Stimulated activated CD4-positive, alpha-beta T cell treated with anti-CD3 and anti-CD28 coated beads, TNF-alpha, amount 100 ng/mL, for 4 hours (primary cell): Measurements from ENCODE around the gene MTF1.

Source experiments
- DNase-seq, 3 experiments: peaks; one replicate each; pipeline ENCODE4 v3.0.0-alpha.2; 2020; ENCODE audit warnings: low read depth in 3 of 3

The MTF1 gene

DNA sequence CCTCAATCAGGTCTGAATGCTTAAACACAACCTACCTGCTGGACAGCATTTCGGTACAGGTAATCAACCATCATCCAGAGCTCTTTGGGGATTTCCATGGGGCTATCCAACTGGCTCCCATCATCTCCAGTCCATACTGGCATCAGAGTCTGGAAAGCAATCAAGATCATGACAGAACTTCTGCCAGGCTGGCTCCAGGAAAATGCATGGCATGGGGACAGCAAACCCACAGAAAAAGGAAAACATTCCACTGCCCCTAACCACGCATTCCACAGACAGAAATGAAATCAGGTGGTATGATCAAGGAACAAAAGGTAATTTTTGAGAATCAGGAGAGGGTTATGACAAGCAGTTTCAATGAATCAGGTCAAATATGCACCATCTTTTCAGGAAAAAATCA, 9.1 kb upstream of the MTF1 start:
- DNase-seq = no peak

DNA sequence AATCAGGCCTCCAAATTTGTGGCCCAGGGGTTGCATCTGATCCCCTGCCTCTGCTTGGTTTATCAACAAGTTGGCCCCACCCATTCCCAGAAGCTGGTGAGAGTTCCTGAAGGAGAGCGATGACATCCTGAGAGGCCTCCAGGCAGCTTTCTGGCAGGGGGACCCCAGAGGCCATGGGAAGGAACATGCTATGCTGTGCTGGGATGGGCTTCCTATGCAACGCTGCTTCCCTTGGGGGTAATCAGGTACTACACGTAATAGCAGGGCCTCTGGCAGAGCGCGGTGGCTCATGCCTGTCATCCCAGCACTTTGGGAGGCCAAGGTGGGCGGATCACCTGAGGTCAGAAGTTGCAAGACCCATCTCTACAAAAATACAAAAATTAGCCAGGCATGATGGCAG, 8.4 kb upstream of the MTF1 start:
- no peak for DNase-seq

DNA sequence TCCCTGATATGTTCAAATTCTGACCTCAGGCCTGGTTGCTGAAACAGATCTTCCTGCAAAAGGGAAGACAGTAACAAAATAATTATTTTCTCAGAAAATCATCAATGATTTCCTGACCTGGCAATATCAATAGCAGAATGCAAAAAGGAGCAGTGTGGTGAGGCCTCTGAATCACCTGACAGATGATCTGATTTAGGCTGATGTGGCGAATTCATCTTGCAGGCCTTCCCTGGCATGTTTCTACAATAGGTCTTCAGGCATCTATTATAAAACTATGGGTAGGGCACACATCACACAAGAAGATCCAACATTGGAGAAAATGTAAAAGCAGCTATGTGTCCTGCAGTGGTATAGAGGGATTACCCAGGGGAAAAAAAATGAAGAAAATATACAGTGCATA, 7.1 kb upstream of the MTF1 start:
- DNase-seq = no peak

DNA sequence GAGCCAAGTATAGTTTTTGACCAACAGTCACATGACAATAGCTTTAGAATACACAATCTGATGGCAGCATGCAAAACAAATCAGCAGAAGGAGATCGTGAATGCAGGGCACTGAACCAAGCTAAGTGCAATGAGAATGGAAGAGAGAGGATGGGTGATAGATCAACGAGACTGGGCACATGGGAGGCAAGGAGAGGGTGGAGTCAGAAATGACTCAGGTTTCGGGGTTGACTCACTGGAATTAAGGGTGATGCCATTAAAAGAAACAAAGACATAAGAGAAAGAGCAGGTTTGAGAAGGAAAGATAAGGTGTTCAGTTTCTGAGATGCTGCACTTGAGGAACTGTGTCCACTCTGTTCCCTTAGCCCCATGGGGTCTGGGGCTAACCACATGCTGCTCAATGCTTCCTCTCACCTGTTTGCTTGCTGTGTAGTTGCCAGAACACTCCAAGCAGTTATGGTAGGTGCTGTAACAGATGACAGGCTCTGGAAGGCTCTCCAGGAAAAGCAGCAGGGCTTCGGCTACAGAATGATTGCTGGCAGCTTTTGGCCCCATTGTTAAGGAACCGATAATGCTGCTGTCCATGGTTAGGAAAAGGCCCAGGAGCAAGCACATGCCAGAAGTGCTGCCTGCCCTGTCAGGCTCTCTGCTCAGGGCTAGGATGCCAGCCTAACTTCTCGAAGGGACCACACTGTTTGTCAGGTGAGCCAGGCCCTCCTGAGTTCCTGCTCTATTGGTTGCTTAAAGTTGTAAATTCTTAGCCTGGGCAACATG, 6.1 kb upstream of the MTF1 start:
- DNase-seq = no peak

DNA sequence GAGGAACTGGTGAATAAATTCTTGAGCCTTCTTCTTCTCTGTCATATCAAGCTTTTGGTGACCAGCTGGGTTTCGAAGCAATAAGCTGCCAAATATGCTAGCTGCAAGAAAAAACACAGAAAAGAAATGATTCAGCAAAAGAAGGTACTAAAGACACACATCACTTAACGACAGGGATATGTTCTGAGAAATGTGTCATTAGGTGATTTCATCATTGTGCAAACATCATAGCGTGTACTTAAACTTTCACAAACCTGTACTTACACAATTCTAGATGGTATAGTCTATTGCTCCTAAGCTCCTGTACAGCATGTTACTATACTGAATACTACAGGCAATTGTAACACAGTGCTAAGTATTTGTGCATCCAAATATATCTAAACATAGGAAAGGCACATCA, 2.9 kb upstream of the MTF1 start:
- DNase-seq = no peak

DNA sequence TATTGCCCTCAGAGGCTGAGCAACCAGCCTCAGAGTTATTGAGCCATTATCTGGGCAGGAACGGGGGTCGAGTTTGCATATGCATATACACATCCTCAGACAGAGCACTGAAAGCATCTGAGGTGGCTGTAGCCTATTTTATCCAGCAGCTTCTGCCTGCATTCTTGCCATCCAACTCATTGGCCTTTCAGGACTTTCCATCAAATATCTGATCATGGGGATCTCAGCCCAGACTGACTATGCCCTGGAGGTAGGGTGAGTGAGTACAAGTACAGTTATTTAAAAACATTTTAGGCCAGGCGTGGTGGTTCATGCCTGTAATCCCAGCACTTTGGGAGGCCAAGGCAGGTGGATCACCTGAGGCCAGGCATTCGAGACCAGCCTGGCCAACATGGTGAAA, 1.8 kb upstream of the MTF1 start:
- no peak for DNase-seq

DNA sequence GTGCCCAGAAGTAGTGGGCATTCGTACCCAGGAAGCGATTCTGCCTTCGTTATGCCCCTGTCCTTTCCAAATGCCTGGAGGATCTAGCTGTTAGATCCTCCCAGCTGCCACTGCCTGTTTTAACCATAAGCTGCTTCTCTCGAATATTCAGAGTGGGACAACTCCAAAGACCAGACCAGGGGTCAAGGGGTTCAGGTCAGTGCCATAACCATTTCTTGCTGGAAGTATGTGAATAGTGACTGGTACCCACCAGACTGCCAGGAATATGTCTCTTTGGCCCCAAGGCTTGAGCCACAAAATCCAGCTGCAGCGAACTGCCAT, 914 bp upstream of the MTF1 start:
- DNase-seq = no peak

DNA sequence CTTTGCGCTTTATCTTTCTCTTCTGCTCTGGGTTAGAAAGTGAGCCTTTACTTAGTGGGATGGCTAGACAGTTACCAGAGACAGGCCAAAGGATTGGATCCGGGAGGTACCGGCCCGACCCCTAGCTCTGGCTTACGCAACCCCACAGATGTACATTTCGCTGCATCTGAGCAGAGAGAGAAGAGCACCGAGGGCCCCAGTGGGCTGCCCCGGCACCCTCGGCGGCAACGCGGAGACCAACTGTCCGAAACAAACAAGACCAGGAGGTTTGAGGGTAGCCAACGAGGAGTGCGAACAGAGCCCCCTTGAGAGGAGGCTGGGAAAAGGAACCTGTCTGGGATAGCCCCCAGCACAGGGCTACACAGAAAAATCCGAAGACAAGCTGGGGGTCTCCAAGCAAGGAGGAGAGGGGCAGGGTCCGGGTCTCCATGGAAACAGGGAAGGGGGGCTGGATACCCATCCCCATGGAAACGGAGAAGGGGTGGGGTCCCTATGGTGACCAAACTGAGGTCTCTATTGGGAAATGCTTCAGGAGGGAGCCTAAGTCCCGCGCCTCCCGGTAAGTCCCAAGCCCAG, 373 bp downstream of the MTF1 start:
- no peak for DNase-seq

DNA sequence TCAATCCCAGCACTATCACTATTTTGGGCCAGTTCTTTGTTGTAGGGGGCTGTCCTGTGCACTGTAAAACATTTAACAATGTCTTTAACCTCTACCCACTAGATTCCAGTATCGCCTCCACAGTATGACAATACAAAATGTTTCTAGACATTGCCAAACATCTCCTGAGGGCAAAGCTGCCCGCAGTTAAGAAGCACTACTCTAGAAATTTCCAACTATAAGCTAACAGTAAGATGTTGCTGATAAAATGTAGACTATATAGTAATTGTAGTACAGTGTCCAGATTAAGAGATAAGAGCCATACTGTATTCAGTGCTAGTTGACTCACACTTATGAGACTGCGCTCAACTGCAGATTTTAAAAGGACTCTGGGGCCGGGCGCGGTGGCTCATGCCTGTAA, 5.0 kb downstream of the MTF1 start:
- DNase-seq = no peak

DNA sequence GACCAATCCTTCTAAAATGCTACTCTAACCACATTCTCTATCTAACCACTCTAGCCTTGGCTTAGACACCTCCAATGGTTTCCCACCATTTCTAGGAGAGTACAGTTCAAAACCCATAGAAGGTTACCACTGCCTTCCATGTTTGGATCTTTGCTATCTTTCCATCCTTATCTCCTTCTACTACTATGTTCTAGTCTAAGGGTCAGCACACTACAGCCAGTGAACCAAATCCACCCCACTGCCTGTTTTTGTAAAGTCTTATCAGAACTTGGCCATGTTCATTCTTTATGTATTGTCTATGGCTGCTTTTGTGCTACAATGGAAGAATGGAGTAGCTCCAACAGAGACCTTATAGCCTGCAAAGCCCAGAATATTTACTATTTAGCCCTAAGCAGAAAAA, 6.2 kb downstream of the MTF1 start:
- no peak for DNase-seq

DNA sequence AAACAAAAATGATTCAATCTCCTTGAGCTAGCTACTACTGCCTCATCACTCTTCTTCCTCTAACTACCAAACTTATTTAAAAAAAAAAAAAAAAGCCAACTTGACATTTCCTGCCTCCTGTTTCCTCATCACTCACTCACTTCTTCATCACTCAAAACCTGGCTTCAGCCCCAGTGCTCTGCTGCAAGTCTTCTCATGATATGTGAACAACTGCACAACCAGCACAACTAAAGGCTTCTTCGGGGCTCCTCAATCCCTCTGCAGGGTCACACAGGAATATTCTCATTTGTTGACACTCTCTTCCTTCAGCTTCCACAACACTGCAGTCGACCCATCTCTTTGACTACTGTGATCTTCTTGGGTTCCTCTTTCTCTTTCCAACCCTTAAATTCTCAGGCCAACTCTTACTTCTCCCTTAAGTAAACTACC, 7.6 kb downstream of the MTF1 start:
- DNase-seq = no peak

DNA sequence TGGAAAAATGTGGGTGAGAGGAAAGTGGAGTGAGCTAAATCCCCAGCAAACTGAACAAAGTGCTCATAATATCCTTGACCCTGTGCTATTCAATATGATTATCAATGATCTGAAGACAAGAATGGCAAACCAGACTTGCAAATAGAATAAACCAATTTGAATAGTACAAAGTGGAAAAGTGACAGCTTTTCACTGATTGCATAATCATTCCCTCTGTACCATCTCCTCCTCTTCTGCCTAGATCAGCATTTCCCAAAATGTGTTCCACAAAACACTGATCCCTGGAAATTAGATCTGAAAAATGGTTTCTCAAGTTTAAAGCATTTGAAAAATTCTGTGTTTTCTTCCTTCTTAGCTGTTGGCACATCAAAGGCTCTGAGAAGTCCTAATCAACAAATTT, 8.1 kb downstream of the MTF1 start:
- DNase-seq = no peak

DNA sequence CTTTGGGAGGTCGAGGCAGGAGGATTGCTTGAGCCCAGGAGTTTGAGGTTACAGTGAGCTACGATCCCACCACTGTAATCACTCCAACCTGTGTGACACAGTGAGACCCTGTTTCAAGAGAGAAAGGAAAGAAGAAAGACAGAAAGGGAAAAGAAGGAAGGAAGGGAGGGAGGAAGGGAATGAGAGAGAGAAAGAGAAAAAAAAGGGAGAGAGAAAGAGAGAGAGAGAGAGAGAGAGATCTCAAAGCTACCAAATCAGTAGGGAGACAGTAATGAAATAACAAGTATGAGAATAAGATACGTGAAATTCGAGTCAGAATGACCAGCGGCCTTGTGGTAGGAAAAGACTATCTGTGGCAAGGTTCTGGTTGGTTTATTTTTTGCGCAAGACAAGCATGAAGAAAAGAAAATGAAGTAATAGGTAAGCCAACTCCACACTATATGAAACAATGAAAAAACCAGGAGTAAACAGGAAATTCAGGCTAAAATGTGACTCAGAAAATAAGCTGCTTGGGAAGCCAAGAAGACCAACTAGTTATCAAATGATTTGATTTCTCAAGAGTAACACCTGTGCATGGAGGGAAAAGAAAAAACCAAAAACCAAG, 8.9 kb downstream of the MTF1 start:
- DNase-seq = no peak

DNA sequence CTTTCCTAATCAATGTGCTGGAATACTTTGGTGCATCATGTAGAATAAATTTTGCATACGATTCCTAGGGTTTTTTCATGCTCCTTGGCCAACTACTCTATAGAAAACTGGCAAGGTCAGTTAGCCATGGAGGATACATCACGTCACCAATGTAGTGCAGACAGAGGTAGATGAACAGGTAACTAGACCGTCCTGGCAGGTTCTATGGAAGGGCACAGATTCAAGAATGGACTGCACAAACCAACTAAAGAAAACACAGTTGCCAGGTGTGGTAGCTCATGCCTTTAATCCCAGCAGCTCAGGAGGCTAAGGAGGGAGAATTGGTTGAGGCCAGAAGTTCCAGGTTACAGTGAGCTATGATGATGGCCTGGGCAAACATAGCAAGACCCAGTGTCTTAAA, 9.9 kb downstream of the MTF1 start:
- DNase-seq = no peak

DNA sequence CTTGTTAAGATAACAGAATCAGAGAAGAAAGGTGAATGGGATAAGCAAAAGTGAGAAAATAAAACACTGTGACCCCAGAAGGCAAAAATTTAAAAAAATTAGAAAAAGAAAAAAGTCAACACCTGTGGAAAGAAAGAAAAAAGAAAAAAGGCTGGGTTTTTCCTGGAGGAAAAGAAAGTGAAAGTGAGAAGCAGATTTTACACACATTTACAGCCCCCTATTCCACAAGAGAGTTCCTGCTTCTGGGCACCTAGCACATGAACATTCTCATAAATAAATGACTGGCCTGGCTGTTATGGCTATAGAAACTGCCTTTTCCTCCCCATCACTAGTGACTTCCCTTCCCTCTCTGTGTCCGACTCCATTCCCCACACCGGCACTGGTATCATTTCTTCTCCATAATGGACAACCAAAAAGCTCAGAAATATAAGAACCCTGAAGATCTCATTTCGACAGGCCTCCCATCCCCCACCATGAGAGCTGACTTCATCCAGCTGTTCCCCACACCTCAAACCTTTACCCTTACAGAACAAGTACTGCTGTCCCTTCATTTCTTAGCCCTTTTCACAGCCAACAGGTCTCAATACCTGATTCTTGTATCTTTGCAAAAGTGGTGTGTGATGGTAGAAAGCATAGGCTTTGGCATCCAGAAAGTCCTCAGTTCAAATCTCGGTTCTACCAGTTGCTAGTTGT, 12.6 kb downstream of the MTF1 start:
- no peak for DNase-seq

DNA sequence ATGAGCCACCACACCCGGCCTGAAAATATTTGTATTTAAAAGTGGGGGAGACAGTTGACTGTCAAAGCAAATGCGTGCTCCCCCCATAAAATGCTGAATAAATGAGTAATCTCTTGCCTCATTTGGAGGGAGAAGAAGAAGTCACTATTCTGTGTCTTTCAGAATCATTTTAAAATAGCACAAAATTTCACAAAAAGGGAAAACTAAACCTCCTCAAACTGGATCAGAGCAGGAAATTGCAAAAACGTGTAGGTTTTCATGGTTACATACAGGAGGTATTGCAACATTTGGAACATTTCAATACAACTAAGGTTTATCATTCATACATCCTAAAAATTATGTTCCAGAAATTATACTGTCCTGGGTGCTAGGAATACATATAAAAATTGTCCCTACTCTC, 13.6 kb downstream of the MTF1 start:
- DNase-seq = no peak

DNA sequence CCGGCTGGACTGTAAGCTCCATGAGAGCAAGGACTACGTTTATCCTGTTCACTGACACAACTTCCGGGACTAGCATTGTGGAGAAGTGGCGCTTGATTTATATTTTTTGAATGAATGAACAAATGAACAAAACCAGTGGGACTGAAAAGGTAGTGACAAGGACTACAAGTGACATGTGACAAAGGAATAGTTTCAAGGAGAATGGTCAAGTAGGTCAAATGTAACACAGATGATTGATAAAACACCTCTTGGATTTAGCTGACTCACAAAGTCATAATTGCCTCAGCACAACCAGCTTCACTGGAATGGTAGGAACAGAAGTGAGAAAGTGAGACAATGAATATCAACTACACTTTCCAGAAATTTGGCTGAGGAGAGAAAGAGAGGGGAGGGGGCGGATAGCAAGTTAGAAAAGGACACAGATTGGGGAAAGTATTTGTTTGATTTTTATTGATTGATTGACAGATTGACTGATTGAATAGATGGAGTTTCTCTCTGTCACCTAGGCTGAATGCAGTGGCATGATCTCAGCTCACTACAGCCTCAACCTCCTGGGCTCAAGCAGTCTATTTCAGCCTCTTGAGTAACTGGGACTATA, 14.2 kb downstream of the MTF1 start:
- DNase-seq = no peak

DNA sequence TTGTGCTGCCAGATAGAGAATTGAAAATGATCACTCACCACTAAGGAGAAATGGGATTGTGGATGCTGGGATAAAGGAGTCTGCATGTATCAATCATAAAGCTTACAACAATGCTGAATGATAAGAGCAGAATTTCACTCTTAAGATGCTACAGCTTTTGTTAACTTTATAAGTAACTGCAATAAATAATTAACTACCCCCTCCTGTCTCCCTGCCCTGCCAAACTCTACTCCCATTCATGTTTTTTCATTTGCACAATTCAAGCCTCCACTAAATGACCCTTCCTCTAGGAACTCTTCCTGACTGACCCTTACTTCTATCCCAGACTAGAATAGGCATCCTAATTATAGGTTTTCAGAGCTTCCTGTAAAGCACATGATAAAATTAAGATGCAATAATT, 14.9 kb downstream of the MTF1 start:
- DNase-seq = no peak

DNA sequence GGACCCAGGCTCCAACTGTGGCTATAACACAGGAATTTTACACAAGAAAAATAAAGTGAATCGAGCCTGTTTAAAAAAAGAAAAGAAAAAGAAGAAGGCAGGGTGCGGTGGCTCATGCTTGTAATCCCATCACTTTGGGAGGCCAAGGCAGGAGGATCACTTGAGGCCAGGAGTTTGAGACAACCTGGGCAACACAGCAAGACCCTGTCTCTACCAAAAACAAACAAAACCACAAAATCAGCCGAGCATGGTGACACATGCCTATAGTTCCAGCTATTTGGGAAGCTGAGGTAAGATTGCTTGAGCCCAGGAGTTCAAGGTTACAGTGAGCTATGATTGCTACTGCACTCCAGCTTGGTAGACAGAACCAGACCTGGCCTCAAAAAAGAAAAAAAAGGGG, 17.7 kb downstream of the MTF1 start:
- DNase-seq = no peak

DNA sequence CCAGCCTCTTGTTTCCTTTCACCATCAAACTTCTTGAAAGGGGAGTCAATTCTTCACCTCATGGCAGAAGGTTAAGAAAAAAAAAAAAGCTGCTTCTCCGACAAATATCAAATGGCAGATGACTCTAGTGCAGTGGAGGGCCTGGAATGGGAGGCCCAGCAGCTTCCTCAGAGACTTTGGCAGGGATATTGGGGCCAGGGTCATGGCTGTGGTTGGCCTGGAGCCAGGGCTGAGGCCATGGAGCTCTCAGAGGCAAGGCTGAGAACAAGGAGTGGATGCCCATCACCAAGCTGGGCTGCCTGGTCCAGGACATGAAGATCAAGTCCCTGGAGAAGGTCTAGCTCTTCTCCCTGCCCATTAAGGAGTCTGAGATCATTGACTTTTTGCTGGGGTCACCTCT, 18.7 kb downstream of the MTF1 start:
- DNase-seq = no peak

DNA sequence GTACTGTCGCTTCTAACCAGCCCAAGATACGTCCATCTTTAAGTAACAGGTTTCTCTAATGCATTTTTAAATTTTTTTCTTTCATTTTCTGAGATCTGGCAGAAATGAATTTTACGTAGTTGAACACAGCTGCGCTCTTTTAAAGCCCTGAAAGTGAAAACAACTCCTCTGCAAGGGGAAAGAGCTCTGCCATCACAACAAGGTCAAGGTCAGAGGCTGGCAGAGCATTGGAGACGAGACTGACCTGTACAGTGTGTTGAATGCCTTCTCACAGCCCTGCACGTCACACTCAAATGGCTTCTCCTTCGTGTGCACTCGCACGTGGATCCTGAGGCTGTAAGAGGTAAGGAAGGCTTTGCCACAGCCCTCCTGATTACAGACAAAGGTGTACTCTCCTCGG, 19.7 kb downstream of the MTF1 start:
- no peak for DNase-seq

DNA sequence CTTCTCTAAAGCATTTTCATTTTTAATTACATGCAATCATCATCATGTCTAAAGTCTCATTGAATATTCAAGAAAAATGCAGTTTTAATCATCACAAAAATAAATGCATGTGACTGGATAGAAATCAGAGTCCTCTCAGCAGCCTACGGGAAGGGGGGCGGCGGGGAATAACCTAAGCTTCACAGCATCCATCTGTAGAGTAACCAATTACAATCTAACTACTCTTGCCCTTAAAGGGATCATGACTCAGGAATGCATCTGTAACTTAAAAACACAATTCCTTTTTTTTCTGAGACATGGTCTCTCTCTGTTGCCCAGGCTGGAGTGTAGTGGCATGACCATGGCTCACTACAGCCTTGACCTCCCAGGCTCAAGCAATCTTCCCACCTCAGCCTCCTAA, 22.6 kb downstream of the MTF1 start:
- DNase-seq = no peak

DNA sequence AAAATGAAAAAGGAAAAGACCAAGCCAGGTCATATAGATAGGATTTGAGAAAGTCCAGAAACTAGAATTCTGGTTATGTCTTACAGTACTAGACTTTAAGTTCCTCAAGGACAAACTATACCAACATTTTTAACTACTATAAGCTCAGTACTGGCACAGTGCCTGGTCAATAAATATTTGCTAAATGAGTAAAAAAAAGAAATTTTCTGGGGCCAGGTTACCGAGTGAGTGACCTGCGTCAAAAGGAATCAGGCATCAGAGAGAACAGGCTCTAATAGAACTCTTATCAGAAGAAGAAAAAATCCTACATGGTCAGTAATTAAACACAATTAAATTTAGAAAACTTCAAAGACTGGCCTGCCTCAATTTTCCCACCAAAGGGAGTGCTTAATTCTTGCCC, 27.6 kb downstream of the MTF1 start:
- DNase-seq = no peak
